ENCODE results near the gene VDAC2.
A peak's percentile ranks its signal among the peaks of the same experiment; 100 is the strongest.

VDAC2 gene

GRCh38 chr10:75231672-75232581 is 21.3 kb downstream of the VDAC2 start:
- DNase-seq = no peak

GRCh38 chr10:75233444-75234016 is 22.9 kb downstream of the VDAC2 start:
- no peak for DNase-seq

GRCh38 chr10:75234017-75234682 is 23.6 kb downstream of the VDAC2 start:
- peak; percentile 53 for DNase-seq

GRCh38 chr10:75234683-75235374 is 24.2 kb downstream of the VDAC2 start:
- DNase-seq = no peak

- DNase-seq = no peak
Measured at GRCh38 chr10:75235375-75236177, 25.0 kb downstream of the VDAC2 start, which contains the start of gene COMTD1. TSS of gene COMTD1 (minus strand) at chr10:75235957. CDS start at chr10:75235928, 29 bp downstream.

- no peak for DNase-seq
Measured at GRCh38 chr10:75236178-75236825, 25.7 kb downstream of the VDAC2 start.

- DNase-seq = no peak
Measured at GRCh38 chr10:75238182-75239095, 27.8 kb downstream of the VDAC2 start.

- DNase-seq = no peak
Measured at GRCh38 chr10:75239096-75239790, 28.6 kb downstream of the VDAC2 start.

GRCh38 chr10:75240329-75241076 is 29.9 kb downstream of the VDAC2 start:
- no peak for DNase-seq

GRCh38 chr10:75243426-75243825 is 32.8 kb downstream of the VDAC2 start:
- DNase-seq = no peak

- DNase-seq = no peak
Measured at GRCh38 chr10:75244487-75245353, 34.1 kb downstream of the VDAC2 start.

GRCh38 chr10:75245354-75246250 is 35.0 kb downstream of the VDAC2 start:
- no peak for DNase-seq

GRCh38 chr10:75246506-75246905 is 35.9 kb downstream of the VDAC2 start:
- no peak for DNase-seq

GRCh38 chr10:75247797-75248196 is 37.2 kb downstream of the VDAC2 start:
- no peak for DNase-seq

- no peak for DNase-seq
Measured at GRCh38 chr10:75250934-75251333, 40.3 kb downstream of the VDAC2 start.

GRCh38 chr10:75253281-75254220 is 43.0 kb downstream of the VDAC2 start:
- DNase-seq = no peak

All from SIG-M5 (cell line).